Left lung (tissue), 10 donors: ENCODE measurements around the gene C16orf89. TPM values are rescaled to one million over a fixed set of nuclear protein-coding genes. Genes with fewer than 3 reads are reported as not detected.

ENCODE experiments used
- ATAC-seq: fragments of 200-7000 bp; cut with Tn5 transposase; one replicate; pipeline ENCODE4 v1.9.1; 2020; ENCODE audit warnings: moderate library complexity
- DNase-seq, 4 donors: peaks; one replicate each; pipeline ENCODE4 v3.0.0-alpha.2; 2013 to 2020
- H3K27ac ChIP-seq, 2 donors: fragments of 200-600 bp; sonication (generic) in 1 of 2; one replicate each; pipeline versions ENCODE4 v1.5.0 to v1.8.0; 2020 to 2021
- H3K27me3 ChIP-seq, 2 donors: fragments of 200-600 bp; sonication (generic) in 1 of 2; one replicate each; pipeline versions ENCODE4 v1.5.0 to v1.8.0; 2020 to 2021
- H3K36me3 ChIP-seq, 2 donors: fragments of 200-600 bp; sonication (generic) in 1 of 2; one replicate each; pipeline versions ENCODE4 v1.5.0 to v1.8.0; 2020 to 2021
- H3K4me1 ChIP-seq, 2 donors: fragments of 200-600 bp; one replicate each; pipeline ENCODE4 v1.8.0; 2021
- H3K4me3 ChIP-seq, 2 donors: fragments of 200-600 bp; sonication (generic) in 1 of 2; one replicate each; pipeline versions ENCODE4 v1.5.0 to v1.8.0; 2020 to 2021; ENCODE audit warnings: mild to moderate bottlenecking in 1 of 2
- H3K9me3 ChIP-seq, 2 donors: fragments of 200-600 bp; sonication (generic) in 1 of 2; one replicate each; pipeline versions ENCODE4 v1.5.0 to v1.8.0; 2020 to 2021
- CTCF ChIP-seq, 2 donors: fragments of 200-600 bp; sonication (generic) in 1 of 2; IDR thresholded peaks; one replicate each; pipeline versions ENCODE4 v1.5.0 to v1.8.0; 2021; ENCODE audit warnings: antibody characterized with exemption in 2 of 2
- intact Hi-C, 2 donors: fragments of 100-400 bp; cut with DNase I; formaldehyde crosslinking; loops; one replicate each; pipeline versions ENCODE4 v1.11.2 to v1.14.2; 2022
- polyA plus RNA-seq, 6 donors: library from polyadenylated mRNA; unstranded; fragments of 120-200 nt; gene quantifications; one replicate each; pipeline ENCODE4 v1.2.1, GENCODE V29; 2013; ENCODE audit not compliant: insufficient read length in 6 of 6
- total RNA-seq, 2 donors: library from RNA; stranded (reverse); fragmentation: NEBNext Ultra II Directional; extraction: Animal tissue kit (Norgen Biotek cat#: 25700); gene quantifications; one replicate each; pipeline ENCODE4 v1.2.1, GENCODE V29; 2021
- donor health status: DM: no; HTN: yes; CAD: no.
- donor health status: DM: no; HTN: no; CAD: no.

Gene C16orf89
- total and polyA plus RNA-seq, 8 donors: 67.0 to 209 (median 139) TPM

GRCh38 chr16:5003828-5004227, 61.9 kb downstream of the C16orf89 start:
- peaks cover 0 to 7% of the 10 kb centered on the region in 2 donors for H3K27me3 ChIP-seq
- H3K9me3 ChIP-seq: no peaks in the 10 kb centered on the region
- TF ChIP-seq CTCF (IDR thresholded peaks at IDR 0.05): no peak
- H3K27ac ChIP-seq: no peak overlapping the region
- ATAC-seq: no peak
- intact Hi-C loops: no loop called here
- H3K4me3 ChIP-seq: no peak overlapping the region
- no peaks in the 10 kb centered on the region for H3K4me1 ChIP-seq
- no peaks in the 10 kb centered on the region for H3K36me3 ChIP-seq
- DNase-seq: peak in 1 of 4 donors; percentile 21

GRCh38 chr16:5003211-5003610, 62.5 kb downstream of the C16orf89 start:
- TF ChIP-seq CTCF (IDR thresholded peaks at IDR 0.05): no peak
- intact Hi-C loops: no loop called here
- H3K4me3 ChIP-seq: no peak overlapping the region
- peaks cover 0 to 7% of the 10 kb centered on the region in 2 donors for H3K27me3 ChIP-seq
- H3K4me1 ChIP-seq: no peaks in the 10 kb centered on the region
- no peak overlapping the region for H3K27ac ChIP-seq
- no peaks in the 10 kb centered on the region for H3K36me3 ChIP-seq
- H3K9me3 ChIP-seq: no peaks in the 10 kb centered on the region
- DNase-seq (peak in 1 of 4 donors; percentile 55), ATAC-seq (no peak)

GRCh38 chr16:5002699-5003143, 63.0 kb downstream of the C16orf89 start:
- peaks cover 0 to 7% of the 10 kb centered on the region in 2 donors for H3K27me3 ChIP-seq
- intact Hi-C loops: no loop called here
- DNase-seq: no peak

GRCh38 chr16:5001986-5002385, 63.8 kb downstream of the C16orf89 start:
- Histone ChIP-seq H3K4me3 (no peak overlapping the region), H3K27ac (no peak overlapping the region), H3K4me1 (no peaks in the 10 kb centered on the region), H3K27me3 (peaks cover 0 to 11% of the 10 kb centered on the region in 2 donors), H3K36me3 (no peaks in the 10 kb centered on the region), H3K9me3 (no peaks in the 10 kb centered on the region)
- intact Hi-C loops: no loop called here
- ATAC-seq: no peak
- TF ChIP-seq CTCF (IDR thresholded peaks at IDR 0.05): no peak
- no peak for DNase-seq

More at GRCh38 chr16:5002699-5003143, 63.0 kb downstream of the C16orf89 start:
- no peak for TF ChIP-seq CTCF (IDR thresholded peaks at IDR 0.05)
- no peaks in the 10 kb centered on the region for H3K9me3 ChIP-seq
- H3K4me3 ChIP-seq: no peak overlapping the region
- H3K36me3 ChIP-seq: no peaks in the 10 kb centered on the region
- ATAC-seq: no peak
- H3K27ac ChIP-seq: no peak overlapping the region
- H3K4me1 ChIP-seq: no peaks in the 10 kb centered on the region

- intact Hi-C loops: no loop called here
- DNase-seq (peak in 1 of 4 donors; percentile 21), ATAC-seq (no peak)
- peaks cover 0 to 14% of the 10 kb centered on the region in 2 donors for H3K27me3 ChIP-seq
- H3K9me3 ChIP-seq: no peaks in the 10 kb centered on the region
- no peaks in the 10 kb centered on the region for H3K4me1 ChIP-seq
- no peak for TF ChIP-seq CTCF (IDR thresholded peaks at IDR 0.05)
- no peak overlapping the region for H3K27ac ChIP-seq
- no peak overlapping the region for H3K4me3 ChIP-seq
- no peaks in the 10 kb centered on the region for H3K36me3 ChIP-seq
Measured at GRCh38 chr16:5001571-5001970, 64.2 kb downstream of the C16orf89 start.
